ENCODE data around the gene CPLANE2. TPM values are rescaled to one million over a fixed set of nuclear protein-coding genes. Genes with fewer than 3 reads are reported as not detected.
"Not testable (repeated sequence)": the region's sequence is repeated elsewhere in the genome, so short reads cannot be mapped to it uniquely, and the experiment has no call there.

The CPLANE2 gene
- polyA plus RNA-seq, 3 donors from 2014 or later = 1.2 to 3.8 (median 1.8) TPM

- no peaks in the 10 kb centered on the region for H3K9me3 Mint-ChIP-seq
- H3K4me1 Mint-ChIP-seq = peaks cover 7 to 9% of the 10 kb centered on the region in 2 donors
- peak; percentile 92 to 95 (median 94) for DNase-seq
- peaks cover 3 to 14% (median 11%) of the 10 kb centered on the region in 3 donors for H3K36me3 Mint-ChIP-seq
- H3K27me3 Mint-ChIP-seq (ENCODE audit: low read depth in 3 of 3) = peaks cover 0 to 6% (median 2%) of the 10 kb centered on the region in 3 donors
- H3K4me3 Mint-ChIP-seq = peak overlapping the region; percentile 88 to 93 (median 91)
- peak overlapping the region; percentile 86 to 97 (median 95) for H3K27ac Mint-ChIP-seq
These were observed 30.3 kb downstream of the CPLANE2 start for GRCh38 chr1:16206547-16207317.

GRCh38 chr1:16205891-16206546 lies 31.0 kb downstream of the CPLANE2 start:
- H3K4me1 Mint-ChIP-seq = peaks cover 7 to 9% of the 10 kb centered on the region in 2 donors
- peak overlapping the region; percentile 88 to 93 (median 91) for H3K4me3 Mint-ChIP-seq
- peak overlapping the region; percentile 86 to 97 (median 95) for H3K27ac Mint-ChIP-seq
- peaks cover 3 to 14% (median 11%) of the 10 kb centered on the region in 3 donors for H3K36me3 Mint-ChIP-seq
- no peaks in the 10 kb centered on the region for H3K9me3 Mint-ChIP-seq
- H3K27me3 Mint-ChIP-seq (ENCODE audit: low read depth in 3 of 3) = peaks cover 0 to 6% (median 2%) of the 10 kb centered on the region in 3 donors
- DNase-seq = no peak

- H3K9me3 Mint-ChIP-seq = no peaks in the 10 kb centered on the region
- H3K27ac Mint-ChIP-seq = peak overlapping the region in 2 of 6 donors; percentile 22 to 24
- H3K36me3 Mint-ChIP-seq = peaks cover 3 to 14% (median 11%) of the 10 kb centered on the region in 3 donors
- peak overlapping the region in 3 of 5 donors; percentile 2 to 30 (median 9) for H3K4me3 Mint-ChIP-seq
- no peak for DNase-seq
- peaks cover 7 to 9% of the 10 kb centered on the region in 2 donors for H3K4me1 Mint-ChIP-seq
- peaks cover 0 to 6% (median under 1%) of the 10 kb centered on the region in 3 donors for H3K27me3 Mint-ChIP-seq (ENCODE audit: low read depth in 3 of 3)
These were observed 31.7 kb downstream of the CPLANE2 start for GRCh38 chr1:16205334-16205671.

GRCh38 chr1:16204634-16205333 lies 32.2 kb downstream of the CPLANE2 start:
- DNase-seq = no peak

GRCh38 chr1:16204216-16204615 lies 32.8 kb downstream of the CPLANE2 start:
- H3K27ac Mint-ChIP-seq = peak overlapping the region in 4 of 6 donors; percentile 23 to 81 (median 64)
- no peak overlapping the region for H3K4me3 Mint-ChIP-seq

More at GRCh38 chr1:16204634-16205333, 32.2 kb downstream of the CPLANE2 start:
- H3K36me3 Mint-ChIP-seq = peaks cover 3 to 14% (median 11%) of the 10 kb centered on the region in 3 donors
- no peaks in the 10 kb centered on the region for H3K9me3 Mint-ChIP-seq
- peak overlapping the region in 3 of 5 donors; percentile 30 to 64 (median 64) for H3K4me3 Mint-ChIP-seq
- peaks cover 7 to 9% of the 10 kb centered on the region in 2 donors for H3K4me1 Mint-ChIP-seq
- H3K27me3 Mint-ChIP-seq (ENCODE audit: low read depth in 3 of 3) = peaks cover 0 to 6% (median 0%) of the 10 kb centered on the region in 3 donors
- H3K27ac Mint-ChIP-seq = peak overlapping the region in 4 of 6 donors; percentile 36 to 76 (median 53)

GRCh38 chr1:16203550-16203949 lies 33.4 kb downstream of the CPLANE2 start:
- H3K9me3 Mint-ChIP-seq = no peaks in the 10 kb centered on the region
- DNase-seq = no peak
- no peak overlapping the region for H3K4me3 Mint-ChIP-seq
- H3K36me3 Mint-ChIP-seq = peaks cover 3 to 14% (median 11%) of the 10 kb centered on the region in 3 donors
- H3K27ac Mint-ChIP-seq = no peak overlapping the region
- peaks cover 7 to 9% of the 10 kb centered on the region in 2 donors for H3K4me1 Mint-ChIP-seq
- peaks cover 0 to 7% (median 0%) of the 10 kb centered on the region in 3 donors for H3K27me3 Mint-ChIP-seq (ENCODE audit: low read depth in 3 of 3)

More at GRCh38 chr1:16204216-16204615, 32.8 kb downstream of the CPLANE2 start:
- Mint-ChIP-seq H3K9me3 (no peaks in the 10 kb centered on the region), H3K27me3 (ENCODE audit: low read depth in 3 of 3) (peaks cover 0 to 7% (median 0%) of the 10 kb centered on the region in 3 donors), H3K4me1 (peaks cover 7 to 9% of the 10 kb centered on the region in 2 donors), H3K36me3 (peaks cover 3 to 14% (median 11%) of the 10 kb centered on the region in 3 donors)
- no peak for DNase-seq

- Mint-ChIP-seq H3K36me3 (peaks cover 3 to 14% (median 11%) of the 10 kb centered on the region in 3 donors), H3K4me1 (peaks cover 7 to 9% of the 10 kb centered on the region in 2 donors), H3K4me3 (no peak overlapping the region), H3K9me3 (no peaks in the 10 kb centered on the region), H3K27me3 (ENCODE audit: low read depth in 3 of 3) (peaks cover 0 to 7% (median 0%) of the 10 kb centered on the region in 3 donors), H3K27ac (peak overlapping the region in 1 of 6 donors; percentile 62)
- DNase-seq = no peak
These were observed 34.4 kb downstream of the CPLANE2 start for GRCh38 chr1:16202281-16203210.

- no peaks in the 10 kb centered on the region for H3K4me1 Mint-ChIP-seq
- DNase-seq = no peak
- no peak overlapping the region for H3K27ac Mint-ChIP-seq
- H3K9me3 Mint-ChIP-seq = no peaks in the 10 kb centered on the region
- H3K27me3 Mint-ChIP-seq (ENCODE audit: low read depth in 3 of 3) = peaks cover 0 to 3% (median 0%) of the 10 kb centered on the region in 3 donors
- H3K36me3 Mint-ChIP-seq = peaks cover 3 to 18% (median 11%) of the 10 kb centered on the region in 3 donors
- no peak overlapping the region for H3K4me3 Mint-ChIP-seq
These were observed 37.3 kb downstream of the CPLANE2 start for GRCh38 chr1:16199700-16200099.

- peak overlapping the region in 3 of 6 donors; percentile 12 to 32 (median 14) for H3K27ac Mint-ChIP-seq
- H3K36me3 Mint-ChIP-seq = peaks cover 3 to 16% (median 11%) of the 10 kb centered on the region in 3 donors
- H3K9me3 Mint-ChIP-seq = no peaks in the 10 kb centered on the region
- no peak for DNase-seq
- H3K4me3 Mint-ChIP-seq = no peak overlapping the region
- peaks cover 0 to 1% (median 0%) of the 10 kb centered on the region in 3 donors for H3K27me3 Mint-ChIP-seq (ENCODE audit: low read depth in 3 of 3)
- H3K4me1 Mint-ChIP-seq = no peaks in the 10 kb centered on the region
These were observed 37.9 kb downstream of the CPLANE2 start for GRCh38 chr1:16199157-16199501.

- Mint-ChIP-seq H3K4me3 (no peak overlapping the region), H3K4me1 (no peaks in the 10 kb centered on the region), H3K36me3 (peaks cover 3 to 13% (median 10%) of the 10 kb centered on the region in 3 donors), H3K27ac (peak overlapping the region in 3 of 6 donors; percentile 12 to 47 (median 14)), H3K27me3 (ENCODE audit: low read depth in 3 of 3) (peaks cover 0 to 1% (median 0%) of the 10 kb centered on the region in 3 donors), H3K9me3 (no peaks in the 10 kb centered on the region)
- DNase-seq = no peak
These were observed 38.4 kb downstream of the CPLANE2 start for GRCh38 chr1:16198444-16199156.

- H3K4me3 Mint-ChIP-seq = no peak overlapping the region
- H3K36me3 Mint-ChIP-seq = peaks cover 0 to 4% (median 0%) of the 10 kb centered on the region in 3 donors
- no peaks in the 10 kb centered on the region for H3K9me3 Mint-ChIP-seq
- no peaks in the 10 kb centered on the region for H3K4me1 Mint-ChIP-seq
- H3K27me3 Mint-ChIP-seq (ENCODE audit: low read depth in 3 of 3) = peaks cover 0 to 1% (median 0%) of the 10 kb centered on the region in 3 donors
- no peak overlapping the region for H3K27ac Mint-ChIP-seq
- DNase-seq = no peak
These were observed 40.1 kb downstream of the CPLANE2 start for GRCh38 chr1:16196874-16197273.

GRCh38 chr1:16196139-16196538 lies 40.8 kb downstream of the CPLANE2 start:
- not testable (repeated sequence) for H3K36me3 Mint-ChIP-seq

More at GRCh38 chr1:16196139-16196538, 40.8 kb downstream of the CPLANE2 start:
- not testable (repeated sequence) for H3K27me3 Mint-ChIP-seq (ENCODE audit: low read depth in 3 of 3); H3K4me3 Mint-ChIP-seq; H3K4me1 Mint-ChIP-seq; H3K9me3 Mint-ChIP-seq; DNase-seq; H3K27ac Mint-ChIP-seq
